SK-MEL-5 (cell line): Measurements from ENCODE around the gene ITPKA. TPM values are rescaled to one million over a fixed set of nuclear protein-coding genes. Genes with fewer than 3 reads are reported as not detected.
A peak's percentile ranks its signal among the peaks of the same experiment; 100 is the strongest.
"Not testable (repeated sequence)": the region's sequence is repeated elsewhere in the genome, so short reads cannot be mapped to it uniquely, and the experiment has no call there.

Experiments used
- DNase-seq: peaks from one replicate; pipeline ENCODE4 v3.0.0-alpha.2; 2016; ENCODE audit warnings: low read depth, low spot score
- in situ Hi-C: cut with HindIII; loops from 2 replicates; pipeline ENCODE4 v1.10.0; 2016; ENCODE audit warnings: low sequenced_read_pairs, high pct_unique_total_duplicates, low pct_unique_long_range_greater_than_20kb
- polyA plus RNA-seq, 2 experiments: library from polyadenylated mRNA; depleted of rRNA; stranded (reverse); fragments of >200 nt; gene quantifications; 2 replicates each; pipeline ENCODE4 v1.2.3, GENCODE V29; 2015
- total RNA-seq: library from RNA; depleted of rRNA; stranded (reverse); fragments of >200 nt; shearing (Covaris generic); gene quantifications from 2 replicates; pipeline ENCODE4 v1.2.3, GENCODE V29; 2014; rRNA removed

The ITPKA gene
- 0.45 and 0.85 TPM in 2 replicates for total RNA-seq
- 1.5 and 2.5 TPM in 2 replicates for polyA plus RNA-seq (2015; cell fraction: cytosol; rRNA removed)
- polyA plus RNA-seq (2015; cell fraction: nucleus; rRNA removed): 0.30 and 0.34 TPM in 2 replicates

- in situ Hi-C loops: no loop called here
- DNase-seq: peak; percentile 44
Measured at GRCh38 chr15:41493205-41493901, at the start of gene ITPKA. Gene ITPKA (plus strand): TSS chr15:41493874. CDS start chr15:41493928, 54 bp downstream.

DNA sequence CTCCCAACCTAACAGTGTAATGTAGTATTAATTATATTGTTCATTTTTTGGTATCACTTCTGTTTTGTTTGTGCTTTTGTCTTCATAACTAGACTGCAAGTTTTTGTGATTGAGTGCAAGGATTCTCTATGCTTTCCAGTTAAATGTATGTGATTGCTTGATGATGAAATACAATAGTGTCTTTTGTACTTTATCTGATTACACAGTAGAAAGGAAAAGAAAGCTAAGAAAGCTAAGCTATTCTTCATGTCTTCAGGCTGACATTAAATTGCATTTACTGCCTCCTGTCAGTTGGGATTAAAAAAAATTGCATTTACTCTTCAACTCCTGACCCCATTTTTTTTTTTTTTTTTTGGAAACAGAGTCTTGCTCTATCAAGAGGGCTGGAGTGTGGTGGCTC lies 48.3 kb upstream of the ITPKA start:
- in situ Hi-C loops: no loop called here
- peak; percentile 48 for DNase-seq

DNA sequence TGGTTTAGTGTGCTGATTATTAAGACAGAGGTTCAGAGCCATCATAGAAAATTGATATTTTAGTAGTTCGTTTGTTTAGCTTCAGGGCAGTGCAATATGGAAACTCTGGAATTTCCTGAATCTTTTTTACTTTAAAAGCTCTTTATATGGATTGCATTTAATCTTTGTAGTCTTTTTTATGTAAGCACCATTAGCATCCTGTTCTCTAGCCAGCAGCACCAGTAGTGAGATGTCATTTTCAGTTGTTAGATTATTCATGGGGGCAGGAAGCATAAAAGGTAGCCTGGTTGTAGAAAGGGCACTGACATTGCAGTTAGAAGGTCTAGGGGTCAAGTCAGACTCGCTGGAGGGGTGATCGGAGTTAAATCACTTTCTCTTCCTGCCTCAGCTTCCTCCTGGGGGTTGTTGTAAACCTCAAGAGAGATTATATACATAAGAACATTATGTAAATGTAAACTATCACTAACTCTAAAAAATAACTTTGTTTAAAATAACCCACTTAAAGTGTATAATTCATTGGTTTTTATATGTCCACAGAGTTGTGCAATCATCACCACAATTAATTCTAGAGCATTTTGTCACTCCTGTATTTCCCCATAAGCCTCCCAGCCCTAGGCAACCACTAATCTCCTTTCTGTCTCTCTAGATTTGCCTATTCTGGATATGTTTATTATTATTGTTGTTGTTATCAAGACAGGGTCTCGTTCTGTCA lies 31.4 kb upstream of the ITPKA start:
- no peak for DNase-seq
- in situ Hi-C loops: no loop called here

DNA sequence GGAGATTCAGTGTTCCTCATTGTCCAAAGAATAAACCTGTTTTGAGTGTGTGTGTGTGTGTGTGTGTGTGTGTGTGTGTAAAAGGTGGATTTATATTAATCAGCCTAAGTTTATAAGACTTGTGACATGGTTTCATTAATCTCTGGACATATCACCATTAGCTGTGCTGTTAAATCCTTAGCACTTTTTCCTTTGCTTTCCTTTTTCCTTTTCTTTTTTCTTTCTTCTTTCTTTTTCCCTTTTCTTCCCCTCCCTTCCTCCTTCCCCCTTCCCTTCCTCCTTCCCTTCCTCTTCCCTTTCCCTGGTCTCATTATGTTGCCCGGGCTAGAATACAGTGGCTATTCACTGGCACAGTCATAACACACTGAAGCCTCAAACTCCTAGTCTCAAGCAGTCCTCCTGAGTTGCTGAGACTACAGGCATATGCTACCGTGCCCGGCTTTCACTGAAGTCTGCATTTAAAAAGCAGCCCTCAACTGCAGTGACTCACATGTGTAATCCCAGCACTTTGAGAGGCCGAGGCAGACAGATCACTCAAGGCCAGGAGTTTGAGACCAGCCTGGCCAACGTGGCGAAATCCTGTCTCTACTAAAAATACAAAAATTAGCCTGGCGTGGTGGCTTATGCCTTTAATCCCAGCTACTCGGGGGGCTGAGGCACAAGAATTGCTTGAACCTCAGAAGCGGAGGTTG lies 28.6 kb upstream of the ITPKA start:
- no peak for DNase-seq
- in situ Hi-C loops: no loop called here

- in situ Hi-C loops: no loop called here
- DNase-seq: peak; percentile 62
Measured at GRCh38 chr15:41465822-41466421, 27.8 kb upstream of the ITPKA start.

DNA sequence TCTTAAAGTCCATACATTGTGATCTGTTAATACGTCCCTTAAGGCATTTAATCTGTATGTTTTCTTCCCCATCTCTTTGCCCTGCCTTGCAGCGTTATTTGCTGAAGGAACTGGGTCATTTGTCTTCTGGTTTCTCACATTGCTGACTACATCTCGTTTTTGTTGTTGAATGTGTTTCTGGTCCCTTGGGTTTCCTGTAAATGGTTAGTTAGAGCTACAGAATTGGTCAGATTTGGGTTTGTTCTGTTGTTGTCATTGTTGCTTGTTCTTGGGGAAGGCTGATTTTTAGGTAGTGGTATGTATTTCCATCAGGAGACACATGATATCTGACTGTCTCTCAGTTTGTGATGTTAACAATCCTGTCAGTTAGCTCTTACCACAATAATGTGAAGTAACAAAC lies 27.0 kb upstream of the ITPKA start:
- DNase-seq: peak; percentile 16
- in situ Hi-C loops: no loop called here

DNA sequence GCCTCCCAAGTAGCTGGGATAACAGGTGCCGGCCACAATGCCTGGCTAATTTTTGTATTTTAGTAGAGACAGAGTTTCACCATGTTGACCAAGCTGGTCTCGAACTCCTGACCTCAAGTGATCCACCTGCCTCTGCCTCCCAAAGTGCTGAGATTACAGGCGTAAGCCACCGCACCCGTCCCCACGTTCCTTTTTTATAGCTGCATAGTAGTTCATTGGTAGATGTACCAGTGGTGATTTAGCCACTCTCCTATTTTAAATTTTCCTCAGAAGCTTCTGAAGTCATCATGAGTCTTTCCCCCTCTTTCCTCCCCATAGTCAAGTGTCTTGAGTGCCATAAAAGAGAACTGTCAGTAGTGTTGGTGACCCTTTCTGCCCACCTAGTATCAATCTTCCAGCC lies 24.0 kb upstream of the ITPKA start:
- in situ Hi-C loops: not testable (repeated sequence)

GRCh38 chr15:41473418-41473817 lies 20.3 kb upstream of the ITPKA start:
- in situ Hi-C loops: no loop called here
- no peak for DNase-seq

More for the DNA sequence above, 24.0 kb upstream of the ITPKA start:
- not testable (repeated sequence) for DNase-seq

GRCh38 chr15:41474436-41474835 lies 19.2 kb upstream of the ITPKA start:
- in situ Hi-C loops: no loop called here

DNA sequence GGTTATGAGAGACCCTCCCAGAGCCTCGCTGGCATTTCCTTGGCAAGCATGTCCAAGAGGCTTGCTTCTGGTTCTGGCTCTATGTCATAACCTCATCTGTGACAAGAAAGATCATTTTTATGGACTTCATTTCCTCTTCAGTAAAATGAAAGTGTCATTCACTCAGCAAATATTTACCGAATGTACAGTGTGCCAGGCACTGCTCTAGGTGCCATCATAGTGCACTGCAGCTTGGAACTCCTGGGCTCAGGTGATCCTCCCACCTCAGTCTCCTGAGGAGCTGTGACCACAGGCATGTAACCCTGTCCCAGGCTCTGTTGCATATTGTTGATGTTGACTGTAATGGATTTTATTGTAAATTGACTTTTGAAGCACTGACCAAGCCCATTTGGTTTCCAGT lies 18.7 kb upstream of the ITPKA start:
- in situ Hi-C loops: no loop called here
- no peak for DNase-seq

More at GRCh38 chr15:41474436-41474835, 19.2 kb upstream of the ITPKA start:
- no peak for DNase-seq

DNA sequence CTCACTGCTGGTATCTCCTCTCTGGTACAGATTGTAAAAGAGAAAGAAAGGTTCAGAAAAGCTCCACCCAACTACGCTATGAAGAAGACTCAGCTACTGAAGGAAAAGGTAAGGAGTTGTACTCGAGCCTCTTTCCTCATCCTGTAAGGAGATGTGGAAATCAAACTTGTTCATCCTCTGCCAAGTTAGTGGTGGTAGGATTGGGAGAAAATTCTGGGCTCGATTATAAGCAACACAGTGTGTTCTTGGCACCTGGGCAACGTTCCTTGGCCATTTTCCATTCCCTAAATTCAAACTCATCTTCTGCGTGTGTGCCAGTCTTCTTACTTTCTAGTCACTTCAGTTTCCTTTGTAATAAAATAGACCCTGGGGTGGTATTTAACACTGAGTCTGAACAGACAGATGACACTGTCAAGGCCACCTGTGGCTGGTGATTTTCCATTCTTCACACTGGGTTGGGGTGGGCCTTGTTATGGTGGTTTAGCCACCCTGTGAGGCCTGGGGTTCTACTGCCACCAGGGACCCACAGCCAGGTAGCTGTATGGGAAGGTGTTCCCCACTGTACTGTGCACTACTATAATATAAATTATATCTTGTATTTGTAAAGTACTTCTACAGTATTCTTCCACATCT lies 17.1 kb upstream of the ITPKA start:
- in situ Hi-C loops: no loop called here
- DNase-seq: no peak

GRCh38 chr15:41480396-41481140 lies 13.1 kb upstream of the ITPKA start:
- no peak for DNase-seq
- in situ Hi-C loops: no loop called here

DNA sequence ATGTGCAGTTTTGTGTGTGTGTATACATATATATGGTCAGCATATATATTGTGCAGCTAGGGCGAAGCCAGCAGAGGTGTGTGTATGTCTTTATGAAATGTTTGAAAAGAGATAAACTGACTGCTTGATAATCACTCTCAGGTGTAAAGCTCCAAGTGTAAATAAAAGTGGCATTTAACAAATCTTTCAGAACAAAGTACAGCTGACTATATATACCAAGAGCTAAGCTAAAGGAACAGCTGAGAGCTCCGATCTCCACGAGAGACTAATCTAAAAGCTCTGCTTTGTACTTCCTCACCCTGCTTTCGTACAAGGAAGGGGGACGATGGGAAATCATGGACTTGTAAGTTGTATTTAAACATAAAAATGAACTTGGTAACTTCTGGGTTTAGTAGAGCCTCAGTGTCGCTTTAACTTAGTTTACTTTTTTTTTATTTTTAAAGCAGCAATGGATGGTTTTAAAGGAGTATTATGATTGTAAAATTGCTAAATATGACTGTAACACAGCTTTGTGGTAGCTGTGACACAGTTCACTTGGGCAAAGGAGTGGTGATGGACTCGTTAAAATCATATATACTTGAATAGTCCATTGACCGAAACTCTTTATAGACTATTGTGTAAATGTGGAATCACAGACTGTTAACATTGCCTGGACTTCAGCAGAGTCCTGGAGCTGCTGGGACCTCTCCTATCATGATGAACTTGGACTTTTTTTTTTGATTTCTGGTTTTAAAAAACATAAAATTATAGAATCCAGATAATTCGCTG lies 11.4 kb upstream of the ITPKA start:
- no peak for DNase-seq
- in situ Hi-C loops: no loop called here

- no peak for DNase-seq
- in situ Hi-C loops: no loop called here
Measured at GRCh38 chr15:41483115-41483514, 10.6 kb upstream of the ITPKA start.

- DNase-seq: no peak
- in situ Hi-C loops: no loop called here
Measured at GRCh38 chr15:41483519-41483918, 10.2 kb upstream of the ITPKA start.

DNA sequence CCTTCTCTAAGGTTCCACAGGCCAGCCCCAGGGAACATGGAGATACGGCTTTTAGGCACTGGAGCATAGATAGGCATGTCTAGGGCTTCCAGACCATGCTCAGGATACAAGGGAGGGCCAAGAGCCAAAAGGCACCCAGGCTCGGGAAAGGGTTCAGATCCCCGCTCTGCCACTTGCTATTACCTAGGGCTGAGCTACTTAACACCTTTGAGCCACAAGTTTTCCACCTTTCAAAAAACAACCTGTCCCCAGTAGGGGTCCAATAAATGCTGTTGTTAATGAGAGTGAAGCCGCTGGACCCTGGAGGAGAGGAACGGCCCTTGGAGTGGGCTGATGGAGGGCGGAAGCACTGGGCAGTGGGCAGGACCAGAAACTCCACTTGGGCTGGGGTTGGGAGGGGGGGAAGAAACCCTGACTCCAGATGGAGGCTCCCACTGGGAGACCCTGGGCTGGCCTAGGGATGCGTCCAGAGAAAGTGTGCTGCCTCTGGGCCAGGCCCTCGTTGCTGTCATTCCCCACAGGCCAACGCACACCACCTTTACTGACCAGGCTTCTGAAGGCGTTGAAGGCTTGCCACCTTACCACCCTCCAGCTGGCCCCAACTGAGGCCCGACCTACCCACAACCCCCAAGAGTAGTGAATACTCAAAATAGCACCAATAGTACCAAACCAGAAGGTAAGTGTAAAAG lies 8.6 kb upstream of the ITPKA start:
- in situ Hi-C loops: no loop called here
- DNase-seq: no peak
